Lung (tissue), 12 donors: ENCODE data around the gene TAS2R38. TPM values are rescaled to one million over a fixed set of nuclear protein-coding genes. Genes with fewer than 3 reads are reported as not detected.

Experiments used
- ATAC-seq: fragments of 200-7000 bp; cut with Tn5 transposase; one replicate; pipeline ENCODE4 v1.9.1; 2020; ENCODE audit warnings: moderate number of reproducible peaks; ENCODE audit not compliant: insufficient read depth, low FRiP score
- DNase-seq, 3 donors: peaks; one replicate each; pipeline ENCODE4 v3.0.0-alpha.2; 2013 to 2017
- H3K27ac ChIP-seq, 2 donors: one replicate each; pipeline ENCODE4 v1.5.1; 2013; ENCODE audit warnings: mild to moderate bottlenecking in 2 of 2, moderate library complexity in 2 of 2, control low read depth in 1 of 2, inconsistent platforms in 1 of 2, low read depth in 1 of 2, low read length in 1 of 2
- H3K27me3 ChIP-seq, 3 donors: one replicate each; pipeline ENCODE4 v1.5.1; 2013; ENCODE audit warnings: low read length in 2 of 3; ENCODE audit not compliant: control insufficient read depth in 3 of 3, insufficient read depth in 3 of 3
- H3K36me3 ChIP-seq, 4 donors: one replicate each; pipeline ENCODE4 v1.5.1; 2013; ENCODE audit warnings: low read length in 4 of 4, mild to moderate bottlenecking in 1 of 4, moderate library complexity in 1 of 4; ENCODE audit not compliant: control insufficient read depth in 4 of 4, insufficient read depth in 4 of 4
- H3K4me1 ChIP-seq, 5 donors: one replicate each; pipeline ENCODE4 v1.5.1; 2013; ENCODE audit warnings: low read length in 5 of 5, mild to moderate bottlenecking in 2 of 5, moderate library complexity in 1 of 5; ENCODE audit not compliant: control insufficient read depth in 5 of 5, insufficient read depth in 5 of 5
- H3K4me3 ChIP-seq: one replicate; pipeline ENCODE4 v1.5.1; 2013; ENCODE audit warnings: mild to moderate bottlenecking, control low read depth, moderate library complexity
- H3K9ac ChIP-seq, 2 donors: one replicate each; pipeline ENCODE4 v1.5.1; 2013; ENCODE audit warnings: low read length in 2 of 2, control low read depth in 1 of 2; ENCODE audit not compliant: insufficient read depth in 1 of 2
- H3K9me3 ChIP-seq, 4 donors: one replicate each; pipeline ENCODE4 v1.5.1; 2013; ENCODE audit warnings: low read length in 3 of 4, mild to moderate bottlenecking in 1 of 4, moderate library complexity in 1 of 4; ENCODE audit not compliant: control insufficient read depth in 4 of 4, insufficient read depth in 3 of 4
- CTCF ChIP-seq: IDR thresholded peaks from 2 replicates; pipeline ENCODE4 v1.5.1; 2012; ENCODE audit warnings: mild to moderate bottlenecking; ENCODE audit errors: control extremely low read depth, extremely low read depth
- WGBS, 2 donors: extraction: QIAGEN DNeasy Blood & Tissue Kit; methylation state at CpG; one replicate each; pipeline ENCODE4 v1.1.7; 2013; 5-methylcytosine and 5-hydroxymethylcytosine counted together
- polyA plus RNA-seq, 2 donors: library from polyadenylated mRNA; stranded (reverse); fragments of 200-250 nt; gene quantifications; one replicate each; pipeline ENCODE4 v1.2.1, GENCODE V29; 2013
- total RNA-seq, 2 donors: library from RNA; depleted of rRNA in 1 of 2; stranded (reverse); fragments of >200 nt in 1 of 2; gene quantifications; one replicate each; pipeline ENCODE4 v1.2.1, GENCODE V29; 2014 to 2021
- donor health status: control.
- donor health status: control.
- donor health status: Bipolar disorder and iron deficiency.
- donor health status: healthy.
- donor health status: DM: yes; HTN: yes; CAD: no.

TAS2R38 gene
- total and polyA plus RNA-seq, 4 donors: not detected

GRCh38 chr7:142000244-142000643 is 26.7 kb upstream of the TAS2R38 start:
- H3K27ac ChIP-seq: no peak overlapping the region
- peaks cover 0 to 2% (median 0%) of the 10 kb centered on the region in 4 donors for H3K9me3 ChIP-seq
- H3K36me3 ChIP-seq: no peaks in the 10 kb centered on the region
- WGBS, 2 donors: 95 to 98% methylated on average over 3 of the region's 3 CpGs
- no peaks in the 10 kb centered on the region for H3K27me3 ChIP-seq
- TF ChIP-seq CTCF: no peak
- no peak for ATAC-seq
- DNase-seq: no peak
- no peak overlapping the region for H3K4me3 ChIP-seq
- H3K4me1 ChIP-seq: no peaks in the 10 kb centered on the region
- no peak overlapping the region for H3K9ac ChIP-seq

GRCh38 chr7:141999058-141999623 is 25.6 kb upstream of the TAS2R38 start:
- no peak for TF ChIP-seq CTCF

GRCh38 chr7:141993354-141993753 is 19.8 kb upstream of the TAS2R38 start:
- ATAC-seq: no peak
- WGBS, 2 donors: 91 to 95% methylated on average over 1 of the region's 1 CpG

More at GRCh38 chr7:141999058-141999623, 25.6 kb upstream of the TAS2R38 start:
- Histone ChIP-seq H3K4me1 (no peaks in the 10 kb centered on the region), H3K4me3 (no peak overlapping the region), H3K27ac (no peak overlapping the region), H3K9me3 (peaks cover 0 to 2% (median 0%) of the 10 kb centered on the region in 4 donors), H3K9ac (no peak overlapping the region), H3K36me3 (no peaks in the 10 kb centered on the region), H3K27me3 (no peaks in the 10 kb centered on the region)
- 55 to 72% methylated on average over 4 of the region's 4 CpGs for WGBS, 2 donors
- ATAC-seq (no peak), DNase-seq (no peak)

More at GRCh38 chr7:141993354-141993753, 19.8 kb upstream of the TAS2R38 start:
- H3K9me3 ChIP-seq: no peaks in the 10 kb centered on the region
- no peaks in the 10 kb centered on the region for H3K36me3 ChIP-seq
- H3K27ac ChIP-seq: no peak overlapping the region
- H3K27me3 ChIP-seq: no peaks in the 10 kb centered on the region
- DNase-seq: no peak
- no peaks in the 10 kb centered on the region for H3K4me1 ChIP-seq
- H3K9ac ChIP-seq: no peak overlapping the region
- no peak for TF ChIP-seq CTCF
- H3K4me3 ChIP-seq: no peak overlapping the region
